ENCODE measurements around the gene SEMA7A. TPM values are rescaled to one million over a fixed set of nuclear protein-coding genes. Genes with fewer than 3 reads are reported as not detected.
"Not testable (repeated sequence)": the region's sequence is repeated elsewhere in the genome, so short reads cannot be mapped to it uniquely, and the experiment has no call there.

The SEMA7A gene
- total RNA-seq, 2 experiments from 2014 or later: 26.4 to 32.9 TPM

DNA sequence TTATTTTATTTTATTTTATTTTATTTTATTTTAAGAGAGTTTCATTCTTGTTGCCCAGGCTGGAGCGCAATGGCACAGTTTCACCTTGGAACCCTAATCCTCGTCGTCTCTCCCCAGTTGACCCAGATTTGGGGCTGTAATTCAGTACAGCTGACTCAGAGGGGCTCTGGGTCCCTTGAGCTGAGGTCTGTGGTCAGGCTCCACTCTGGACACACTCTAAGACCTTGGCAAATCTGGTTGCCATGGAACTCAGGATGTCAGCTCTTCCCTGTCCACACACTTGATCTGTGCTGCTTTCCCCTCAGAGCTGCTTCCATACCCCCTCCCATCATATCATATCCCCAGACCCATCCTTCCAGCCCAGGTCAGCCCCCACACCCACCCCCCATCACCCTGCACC is 65.6 kb downstream of the SEMA7A start:
- no peak for ATAC-seq
- no peak overlapping the region for H3K27ac Mint-ChIP-seq
- no peaks in the 10 kb centered on the region for H3K36me3 Mint-ChIP-seq
- peaks cover 74% of the 10 kb centered on the region for H3K27me3 Mint-ChIP-seq
- H3K4me3 Mint-ChIP-seq: no peak overlapping the region
- DNase-seq: no peak
- no peaks in the 10 kb centered on the region for H3K9me3 Mint-ChIP-seq (ENCODE audit: low read depth)
- peaks cover 5% of the 10 kb centered on the region for H3K4me1 Mint-ChIP-seq
- CTCF ChIA-PET: interaction anchor here (1.0 to 1.1 kb wide), 2 partner anchors 245 to 264 kb away, joined by 3 to 6 read pairs; no protein-coding TSS in a partner anchor

DNA sequence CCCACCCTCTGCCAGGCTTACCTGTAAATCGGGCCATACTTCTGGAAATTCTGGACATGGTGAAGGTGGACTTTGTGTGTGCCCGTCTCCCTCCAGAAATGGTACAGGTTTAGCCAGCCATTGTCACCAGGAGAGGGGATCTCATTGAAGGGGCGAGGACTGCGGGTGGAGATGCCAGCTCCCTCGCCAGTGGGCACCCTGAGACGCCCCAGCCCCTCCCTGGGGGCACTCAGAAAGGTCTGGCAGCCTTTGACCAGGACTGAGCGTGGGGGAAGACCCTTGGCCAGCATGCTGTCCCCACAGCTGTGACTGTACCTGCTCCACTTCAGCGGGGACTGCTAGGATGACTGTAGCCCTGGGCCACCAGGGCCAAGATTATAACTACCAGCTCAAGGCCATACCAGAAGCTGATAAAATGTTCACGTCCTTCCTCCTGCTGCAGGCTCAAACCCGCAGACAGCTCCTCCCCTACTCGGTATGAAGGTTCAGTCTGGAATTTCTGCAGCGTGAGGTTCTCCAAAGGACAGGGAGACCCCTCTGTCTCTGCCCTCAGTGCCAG is 66.4 kb downstream of the SEMA7A start, which contains the start of gene CYP11A1:
CYP11A1 (minus strand) TSS at position 351 of the 559 bp plus-strand sequence; CDS start at position 290, 61 bp downstream.
- H3K4me3 Mint-ChIP-seq: no peak within 1 kb of the TSS

DNA sequence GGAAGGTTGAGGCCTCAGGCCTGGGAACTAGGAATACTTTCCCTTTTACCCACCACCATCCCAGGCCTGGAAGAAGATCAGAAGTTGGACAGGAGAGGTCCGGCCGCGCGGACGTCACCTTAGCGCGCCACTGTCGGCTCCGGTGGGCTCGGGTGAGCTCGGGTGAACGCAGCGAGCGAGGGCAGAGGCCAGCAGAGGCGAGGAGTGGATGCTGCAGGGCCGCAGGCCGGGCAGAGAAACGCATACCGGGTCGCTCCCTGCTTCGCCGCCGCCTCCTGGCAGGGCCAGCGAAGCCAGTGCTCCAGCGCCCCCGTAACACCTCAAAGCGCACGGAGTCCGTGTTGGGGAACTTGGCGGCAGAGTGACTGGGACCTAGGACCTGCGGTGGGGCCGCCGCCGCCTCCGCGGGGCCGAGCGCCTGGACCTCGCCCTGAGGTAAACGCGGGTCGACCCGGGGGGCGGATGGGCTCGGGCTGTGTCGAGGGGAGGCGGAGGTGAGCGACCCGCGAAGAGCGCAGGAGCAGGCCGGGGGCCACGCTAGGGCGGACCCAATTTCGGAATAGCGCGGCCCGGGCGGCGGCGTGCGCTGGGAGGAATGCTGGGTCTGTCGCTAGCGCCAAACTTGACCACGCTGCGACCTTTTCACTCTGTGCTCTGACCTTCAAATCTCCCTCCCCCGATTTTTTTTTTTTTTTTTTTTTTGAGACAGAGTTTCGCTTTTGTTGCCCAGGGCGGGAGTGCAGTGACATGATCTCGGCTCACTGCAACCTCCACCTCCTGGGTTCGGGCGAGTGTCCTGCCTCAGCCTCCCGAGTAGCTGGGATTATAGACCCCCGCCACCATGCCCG is 67.9 kb downstream of the SEMA7A start:
- peak; percentile 77 for ATAC-seq
- CTCF ChIA-PET: interaction anchor here (0.7 to 1.4 kb wide), 5 partner anchors 75 to 1496 kb away, joined by 3 to 7 read pairs (median 4); no protein-coding TSS in a partner anchor
- H3K27ac Mint-ChIP-seq: no peak overlapping the region
- H3K9me3 Mint-ChIP-seq (ENCODE audit: low read depth): no peaks in the 10 kb centered on the region
- H3K4me1 Mint-ChIP-seq: peaks cover 5% of the 10 kb centered on the region
- no peaks in the 10 kb centered on the region for H3K36me3 Mint-ChIP-seq
- H3K27me3 Mint-ChIP-seq: peaks cover 73% of the 10 kb centered on the region
- DNase-seq: no peak
- peak overlapping the region; percentile 55 for H3K4me3 Mint-ChIP-seq

More for the DNA sequence above, 66.4 kb downstream of the SEMA7A start, which contains the start of gene CYP11A1:
- CTCF ChIA-PET: interaction anchor here (1.0 to 1.4 kb wide), 4 partner anchors 74 to 404 kb away, joined by 3 to 7 read pairs (median 5); no protein-coding TSS in a partner anchor
- Mint-ChIP-seq H3K9me3 (ENCODE audit: low read depth) (no peaks in the 10 kb centered on the region), H3K36me3 (no peaks in the 10 kb centered on the region), H3K27ac (no peak within 1 kb of the TSS), H3K27me3 (peaks cover 78% of the 10 kb centered on the region), H3K4me1 (peaks cover 5% of the 10 kb centered on the region)
- ATAC-seq (no peak), DNase-seq (no peak)

DNA sequence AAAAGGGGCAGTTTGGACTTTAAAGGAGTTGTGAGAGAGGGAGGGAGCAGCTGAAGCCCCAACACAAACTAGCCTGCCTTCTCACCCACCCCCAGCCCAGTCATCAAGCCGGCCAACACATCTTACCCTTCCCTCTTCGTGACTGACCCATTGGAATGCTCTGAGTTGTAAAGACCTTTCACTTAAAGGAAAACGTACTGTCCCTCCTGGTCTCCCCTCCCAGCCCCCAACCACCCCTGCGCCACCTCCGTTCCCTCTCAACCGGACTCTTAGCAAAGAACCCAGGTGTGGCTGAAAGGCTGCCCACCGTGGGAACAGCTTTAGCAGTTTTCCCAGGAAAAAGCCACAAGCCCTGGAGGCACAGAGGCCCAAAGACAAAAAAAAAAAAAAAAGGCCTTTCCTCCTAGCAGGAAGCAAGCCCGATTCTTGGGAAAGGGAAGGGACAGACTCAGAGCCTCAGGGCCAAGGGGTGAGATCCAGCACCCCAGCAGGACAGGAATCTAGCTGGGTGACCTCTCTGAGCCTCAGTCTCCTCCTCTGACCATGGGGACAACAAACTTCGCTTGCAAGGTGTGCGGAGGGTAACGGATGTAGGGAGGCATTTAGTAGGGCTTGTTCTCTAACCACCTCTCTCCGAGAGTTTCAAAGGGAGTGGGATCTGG is 68.7 kb downstream of the SEMA7A start:
- CTCF ChIA-PET: interaction anchor here (0.6 to 0.7 kb wide), 2 partner anchors 267 to 870 kb away, joined by 3 read pairs; no protein-coding TSS in a partner anchor
- DNase-seq: no peak
- Mint-ChIP-seq H3K4me3 (peak overlapping the region; percentile 55), H3K36me3 (no peaks in the 10 kb centered on the region), H3K4me1 (peaks cover 5% of the 10 kb centered on the region), H3K27ac (no peak overlapping the region), H3K9me3 (ENCODE audit: low read depth) (no peaks in the 10 kb centered on the region), H3K27me3 (peaks cover 66% of the 10 kb centered on the region)
- ATAC-seq: no peak

DNA sequence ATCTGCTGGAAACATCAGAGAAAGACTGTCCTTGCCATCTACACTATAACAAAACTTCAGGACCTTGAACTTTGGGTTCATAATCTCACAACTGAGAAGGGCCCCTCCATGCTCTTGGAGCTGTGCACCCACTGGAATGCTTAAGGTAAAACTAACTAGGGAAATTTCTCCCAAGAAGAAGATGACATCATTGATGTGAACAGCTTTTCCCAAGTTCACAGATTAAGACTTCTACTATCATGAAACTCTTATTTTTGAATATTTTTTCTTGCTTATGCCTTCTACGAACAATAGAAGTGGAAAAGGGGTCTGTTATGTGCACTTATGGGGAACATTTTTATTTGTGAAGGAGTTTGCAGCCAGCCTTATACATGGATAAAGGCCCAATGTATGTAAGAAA is 71.3 kb downstream of the SEMA7A start:
- ATAC-seq: no peak
- H3K4me3 Mint-ChIP-seq: no peak overlapping the region
- CTCF ChIA-PET: interaction anchor here (0.6 kb wide), 1 partner anchor 121 kb away, joined by 3 read pairs; no protein-coding TSS in a partner anchor

DNA sequence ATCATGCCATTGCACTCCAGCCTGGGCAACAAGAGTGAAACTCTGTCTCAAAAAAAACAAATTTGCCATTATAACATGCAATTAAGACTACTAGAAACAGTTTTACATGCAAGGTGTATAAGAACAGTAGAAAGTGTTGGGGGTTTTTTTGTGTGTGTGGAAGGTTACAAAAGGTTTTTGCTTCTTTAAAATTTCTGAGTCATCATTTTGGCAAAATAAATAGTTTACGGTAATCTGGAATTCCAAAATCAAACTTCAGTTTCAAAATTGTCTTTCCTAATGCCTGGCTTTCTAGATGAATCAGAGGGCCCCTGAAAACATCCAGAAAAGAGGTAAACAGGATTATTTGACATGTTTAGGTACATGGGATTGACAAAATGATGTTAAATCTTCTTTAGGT is 72.9 kb downstream of the SEMA7A start:
- ATAC-seq; H3K27ac Mint-ChIP-seq; H3K36me3 Mint-ChIP-seq; H3K9me3 Mint-ChIP-seq (ENCODE audit: low read depth); H3K4me3 Mint-ChIP-seq; CTCF ChIA-PET; DNase-seq; H3K4me1 Mint-ChIP-seq: not testable (repeated sequence)
- H3K27me3 Mint-ChIP-seq: peaks cover 40% of the 10 kb centered on the region

More for the DNA sequence above, 71.3 kb downstream of the SEMA7A start:
- H3K27ac Mint-ChIP-seq: no peak overlapping the region
- H3K36me3 Mint-ChIP-seq: no peaks in the 10 kb centered on the region
- peaks cover 51% of the 10 kb centered on the region for H3K27me3 Mint-ChIP-seq
- H3K9me3 Mint-ChIP-seq (ENCODE audit: low read depth): no peaks in the 10 kb centered on the region
- no peak for DNase-seq
- H3K4me1 Mint-ChIP-seq: peaks cover 5% of the 10 kb centered on the region

DNA sequence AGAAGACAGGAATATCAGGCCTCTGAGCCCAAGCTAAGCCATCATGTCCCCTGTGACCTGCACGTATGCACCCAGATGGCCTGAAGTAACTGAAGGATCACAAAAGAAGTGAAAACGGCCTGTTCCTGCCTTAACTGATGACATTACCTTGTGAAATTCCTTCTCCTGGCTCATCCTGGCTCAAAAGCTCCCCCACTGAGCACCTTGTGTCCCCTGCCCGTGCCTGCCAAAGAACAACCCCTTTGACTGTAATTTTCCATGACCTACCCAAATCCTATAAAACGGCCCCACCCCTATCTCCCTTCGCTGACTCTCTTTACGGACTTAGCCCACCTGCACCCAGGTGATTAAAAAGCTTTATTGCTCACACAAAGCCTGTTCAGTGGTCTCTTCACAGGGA is 74.4 kb downstream of the SEMA7A start:
- H3K9me3 Mint-ChIP-seq (ENCODE audit: low read depth); H3K36me3 Mint-ChIP-seq; ATAC-seq; H3K4me1 Mint-ChIP-seq; H3K4me3 Mint-ChIP-seq; H3K27ac Mint-ChIP-seq; DNase-seq; CTCF ChIA-PET: not testable (repeated sequence)
- peaks cover 40% of the 10 kb centered on the region for H3K27me3 Mint-ChIP-seq

Small RNA genes within 50 kb of the gene (microRNA-seq; reads per million reads assigned to microRNA genes)
- 4.7 reads per million, percentile 11 among the genes with 10 or more reads in this experiment for gene MIR6881

Other genes with a start within 250 kb of the SEMA7A start
- gene STRA6, start 231.2 kb downstream of the SEMA7A start, total RNA-seq: 1 to 10 TPM in 1 of 2 experiments, not detected in 1; 1.3 TPM
- gene CCDC33, start 197.6 kb downstream of the SEMA7A start, total RNA-seq: not detected
- under 1 TPM in 1 of 2 experiments, not detected in 1; 0.55 TPM for gene CYP11A1, start 66.3 kb downstream of the SEMA7A start, total RNA-seq
- 10 to 100 TPM; 55.9 to 60.9 TPM for gene UBL7, start 27.2 kb upstream of the SEMA7A start, total RNA-seq
- gene ARID3B, start 107.3 kb upstream of the SEMA7A start, total RNA-seq: 10 to 100 TPM; 56.0 to 63.6 TPM
- 100 to 1,000 TPM; 120 to 140 TPM for gene CLK3, start 181.9 kb upstream of the SEMA7A start, total RNA-seq

All from activated CD8-positive, alpha-beta memory T cell treated with anti-CD3 and anti-CD28 coated beads, Interleukin-2, amount 10 ng/mL, durations not matched to agents 7 days and 5 days (primary cell).